ENCODE data around the gene TK2.

GRCh38 chr16:66510298-66510697 is 39.6 kb downstream of the TK2 start:
- TF ChIP-seq CTCF (IDR thresholded peaks at IDR 0.05; ENCODE audit: low read depth, low read length) (no peak), POLR2A (IDR thresholded peaks at IDR 0.05; ENCODE audit: extremely low read depth, insufficient read length) (no peak)

All from NB4 (cell line).